GM19463 (cell line): Measurements from ENCODE around the gene EPB41L1.
"Not testable (repeated sequence)": the region's sequence is repeated elsewhere in the genome, so short reads cannot be mapped to it uniquely, and the experiment has no call there.

Experiments
- ATAC-seq: cut with Tn5 transposase; IDR thresholded peaks from one replicate; pipeline ENCODE4 v1.9.1; 2021; ENCODE audit warnings: mild to moderate bottlenecking, moderate library complexity; ENCODE audit not compliant: unreplicated experiment

EPB41L1 gene

GRCh38 chr20:36125097-36125496 is 29.4 kb upstream of the EPB41L1 start:
- no peak for ATAC-seq

GRCh38 chr20:36126836-36127527 is 27.6 kb upstream of the EPB41L1 start:
- ATAC-seq = no peak

- no peak for ATAC-seq
Observed at GRCh38 chr20:36128463-36129159, 25.9 kb upstream of the EPB41L1 start.

- no peak for ATAC-seq
Observed at GRCh38 chr20:36129160-36129543, 25.4 kb upstream of the EPB41L1 start.

- ATAC-seq = no peak
Observed at GRCh38 chr20:36130390-36130789, 24.1 kb upstream of the EPB41L1 start.

GRCh38 chr20:36132802-36133211 is 21.7 kb upstream of the EPB41L1 start:
- ATAC-seq = no peak

- ATAC-seq = no peak
Observed at GRCh38 chr20:36133821-36134220, 20.7 kb upstream of the EPB41L1 start.

- ATAC-seq = no peak
Observed at GRCh38 chr20:36135159-36135558, 19.4 kb upstream of the EPB41L1 start.

- no peak for ATAC-seq
Observed at GRCh38 chr20:36135821-36136220, 18.7 kb upstream of the EPB41L1 start.

GRCh38 chr20:36137313-36137712 is 17.2 kb upstream of the EPB41L1 start:
- not testable (repeated sequence) for ATAC-seq

GRCh38 chr20:36141310-36141709 is 13.2 kb upstream of the EPB41L1 start:
- ATAC-seq = no peak

- no peak for ATAC-seq
Observed at GRCh38 chr20:36144336-36144735, 10.2 kb upstream of the EPB41L1 start.

GRCh38 chr20:36145877-36146707 is 8.4 kb upstream of the EPB41L1 start:
- ATAC-seq = no peak

GRCh38 chr20:36147690-36148089 is 6.8 kb upstream of the EPB41L1 start:
- no peak for ATAC-seq

- ATAC-seq = no peak
Observed at GRCh38 chr20:36148439-36148838, 6.1 kb upstream of the EPB41L1 start.

- no peak for ATAC-seq
Observed at GRCh38 chr20:36149012-36149411, 5.5 kb upstream of the EPB41L1 start.

GRCh38 chr20:36149469-36149868 is 5.1 kb upstream of the EPB41L1 start:
- ATAC-seq = no peak

GRCh38 chr20:36150489-36150846 is 4.1 kb upstream of the EPB41L1 start:
- ATAC-seq = no peak

GRCh38 chr20:36150847-36151539 is 3.5 kb upstream of the EPB41L1 start:
- ATAC-seq = no peak

- ATAC-seq = no peak
Observed at GRCh38 chr20:36152261-36152660, 2.3 kb upstream of the EPB41L1 start.

GRCh38 chr20:36153204-36153603 is 1.3 kb upstream of the EPB41L1 start:
- ATAC-seq = no peak
